Measurements from ENCODE around the gene CTNNBL1. TPM values are rescaled to one million over a fixed set of nuclear protein-coding genes. Genes with fewer than 3 reads are reported as not detected.

CTNNBL1 gene
- total and polyA plus RNA-seq, 2 donors (not counting 1 experiment from before 2014, with no cell fraction given): 31.3 to 39.0 TPM

GRCh38 chr20:37649017-37649416 lies 44.8 kb upstream of the CTNNBL1 start:
- Histone ChIP-seq H3K9ac (ENCODE audit: insufficient read depth, low read length) (no peak overlapping the region), H2AFZ (ENCODE audit: low read length) (no peak overlapping the region), H3K79me2 (ENCODE audit: control insufficient read depth, insufficient read depth, low read length) (no peaks in the 10 kb centered on the region), H3K9me3 (ENCODE audit: control insufficient read depth, insufficient read depth, low read depth, low read length) (no peaks in the 10 kb centered on the region), H3K4me1 (ENCODE audit: control insufficient read depth, extremely low read depth, insufficient read depth, low read length) (no peaks in the 10 kb centered on the region), H3K27me3 (ENCODE audit: control insufficient read depth, insufficient read depth, low read length) (peaks cover 16% of the 10 kb centered on the region), H3K4me2 (ENCODE audit: extremely low read depth, insufficient read depth, low read length) (no peak overlapping the region), H3K4me3 (replicated peaks in 1 of 4; ENCODE audit: control extremely low read depth in 1 of 4, insufficient read depth in 1 of 4, low read depth in 3 of 4, low read length in 4 of 4) (no peak overlapping the region), H4K20me1 (ENCODE audit: control insufficient read depth, extremely low read depth, insufficient read depth, low read length) (no peaks in the 10 kb centered on the region), H3K27ac (ENCODE audit: insufficient read depth, low read length) (no peak overlapping the region), H3K36me3 (ENCODE audit: control insufficient read depth, insufficient read depth, low read length) (no peaks in the 10 kb centered on the region)
- DNase-seq (ENCODE audit: low read depth in 2 of 2): no peak
- TF ChIP-seq CTCF (conservative IDR thresholded peaks at IDR 0.05 in 1 of 2, IDR thresholded peaks at IDR 0.05 in 1 of 2; ENCODE audit: low read depth in 1 of 2, low read length in 2 of 2) (no peak), EZH2 (IDR thresholded peaks at IDR 0.05; ENCODE audit: low read length, missing control alignments) (no peak)

- Histone ChIP-seq H3K9ac (ENCODE audit: insufficient read depth, low read length) (no peak overlapping the region), H3K27ac (ENCODE audit: insufficient read depth, low read length) (no peak overlapping the region), H3K27me3 (ENCODE audit: control insufficient read depth, insufficient read depth, low read length) (peaks cover 9% of the 10 kb centered on the region), H3K4me2 (ENCODE audit: extremely low read depth, insufficient read depth, low read length) (no peak overlapping the region), H3K79me2 (ENCODE audit: control insufficient read depth, insufficient read depth, low read length) (no peaks in the 10 kb centered on the region), H3K36me3 (ENCODE audit: control insufficient read depth, insufficient read depth, low read length) (no peaks in the 10 kb centered on the region), H3K4me3 (replicated peaks in 1 of 4; ENCODE audit: control extremely low read depth in 1 of 4, insufficient read depth in 1 of 4, low read depth in 3 of 4, low read length in 4 of 4) (no peak overlapping the region), H3K9me3 (ENCODE audit: control insufficient read depth, insufficient read depth, low read depth, low read length) (no peaks in the 10 kb centered on the region), H3K4me1 (ENCODE audit: control insufficient read depth, extremely low read depth, insufficient read depth, low read length) (no peaks in the 10 kb centered on the region), H2AFZ (ENCODE audit: low read length) (no peak overlapping the region), H4K20me1 (ENCODE audit: control insufficient read depth, extremely low read depth, insufficient read depth, low read length) (no peaks in the 10 kb centered on the region)
- TF ChIP-seq EZH2 (IDR thresholded peaks at IDR 0.05; ENCODE audit: low read length, missing control alignments) (no peak), CTCF (conservative IDR thresholded peaks at IDR 0.05 in 1 of 2, IDR thresholded peaks at IDR 0.05 in 1 of 2; ENCODE audit: low read depth in 1 of 2, low read length in 2 of 2) (no peak)
- no peak for DNase-seq (ENCODE audit: low read depth in 2 of 2)
Observed at GRCh38 chr20:37649676-37650370, 44.0 kb upstream of the CTNNBL1 start.

GRCh38 chr20:37650661-37651060 lies 43.2 kb upstream of the CTNNBL1 start:
- no peak for DNase-seq (ENCODE audit: low read depth in 2 of 2)
- Histone ChIP-seq H3K4me3 (replicated peaks in 1 of 4; ENCODE audit: control extremely low read depth in 1 of 4, insufficient read depth in 1 of 4, low read depth in 3 of 4, low read length in 4 of 4) (no peak overlapping the region), H3K27ac (ENCODE audit: insufficient read depth, low read length) (no peak overlapping the region), H2AFZ (ENCODE audit: low read length) (no peak overlapping the region), H3K9ac (ENCODE audit: insufficient read depth, low read length) (no peak overlapping the region), H3K79me2 (ENCODE audit: control insufficient read depth, insufficient read depth, low read length) (no peaks in the 10 kb centered on the region), H3K36me3 (ENCODE audit: control insufficient read depth, insufficient read depth, low read length) (no peaks in the 10 kb centered on the region), H4K20me1 (ENCODE audit: control insufficient read depth, extremely low read depth, insufficient read depth, low read length) (no peaks in the 10 kb centered on the region), H3K4me2 (ENCODE audit: extremely low read depth, insufficient read depth, low read length) (no peak overlapping the region), H3K9me3 (ENCODE audit: control insufficient read depth, insufficient read depth, low read depth, low read length) (no peaks in the 10 kb centered on the region), H3K4me1 (ENCODE audit: control insufficient read depth, extremely low read depth, insufficient read depth, low read length) (no peaks in the 10 kb centered on the region), H3K27me3 (ENCODE audit: control insufficient read depth, insufficient read depth, low read length) (peaks cover 5% of the 10 kb centered on the region)
- TF ChIP-seq EZH2 (IDR thresholded peaks at IDR 0.05; ENCODE audit: low read length, missing control alignments): no peak
- no peak for TF ChIP-seq CTCF (conservative IDR thresholded peaks at IDR 0.05 in 1 of 2, IDR thresholded peaks at IDR 0.05 in 1 of 2; ENCODE audit: low read depth in 1 of 2, low read length in 2 of 2)
